ENCODE results near the gene CLSTN3.
"Not testable (repeated sequence)": the region's sequence is repeated elsewhere in the genome, so short reads cannot be mapped to it uniquely, and the experiment has no call there.

The CLSTN3 gene

GRCh38 chr12:7093892-7094291 is 36.3 kb upstream of the CLSTN3 start:
- Histone ChIP-seq H3K4me3 (ENCODE audit: low read length) (no peak overlapping the region), H3K9me3 (ENCODE audit: control insufficient read depth, low read depth, low read length) (no peaks in the 10 kb centered on the region), H3K4me1 (ENCODE audit: control insufficient read depth, low read depth, low read length) (peaks cover 14% of the 10 kb centered on the region), H3K27me3 (ENCODE audit: control insufficient read depth, insufficient read depth, low read length) (no peaks in the 10 kb centered on the region), H3K27ac (ENCODE audit: low read length) (no peak overlapping the region), H3K36me3 (ENCODE audit: control insufficient read depth, low read depth, low read length) (peaks cover 3% of the 10 kb centered on the region), H3K9ac (ENCODE audit: low read length) (no peak overlapping the region)

GRCh38 chr12:7096006-7096932 is 33.9 kb upstream of the CLSTN3 start:
- Histone ChIP-seq H3K36me3 (ENCODE audit: control insufficient read depth, low read depth, low read length) (peaks cover 7% of the 10 kb centered on the region), H3K4me1 (ENCODE audit: control insufficient read depth, low read depth, low read length) (no peaks in the 10 kb centered on the region), H3K9me3 (ENCODE audit: control insufficient read depth, low read depth, low read length) (no peaks in the 10 kb centered on the region), H3K27ac (ENCODE audit: low read length) (no peak overlapping the region), H3K9ac (ENCODE audit: low read length) (no peak overlapping the region), H3K27me3 (ENCODE audit: control insufficient read depth, insufficient read depth, low read length) (no peaks in the 10 kb centered on the region), H3K4me3 (ENCODE audit: low read length) (no peak overlapping the region)

GRCh38 chr12:7096979-7097378 is 33.2 kb upstream of the CLSTN3 start:
- no peaks in the 10 kb centered on the region for H3K27me3 ChIP-seq (ENCODE audit: control insufficient read depth, insufficient read depth, low read length)
- peaks cover 7% of the 10 kb centered on the region for H3K36me3 ChIP-seq (ENCODE audit: control insufficient read depth, low read depth, low read length)
- H3K4me3 ChIP-seq (ENCODE audit: low read length): no peak overlapping the region
- H3K27ac ChIP-seq (ENCODE audit: low read length): no peak overlapping the region
- H3K9ac ChIP-seq (ENCODE audit: low read length): no peak overlapping the region
- H3K9me3 ChIP-seq (ENCODE audit: control insufficient read depth, low read depth, low read length): no peaks in the 10 kb centered on the region
- H3K4me1 ChIP-seq (ENCODE audit: control insufficient read depth, low read depth, low read length): no peaks in the 10 kb centered on the region

GRCh38 chr12:7099290-7099996 is 30.7 kb upstream of the CLSTN3 start:
- Histone ChIP-seq H3K9me3 (ENCODE audit: control insufficient read depth, low read depth, low read length) (no peaks in the 10 kb centered on the region), H3K4me3 (ENCODE audit: low read length) (no peak overlapping the region), H3K27ac (ENCODE audit: low read length) (no peak overlapping the region), H3K27me3 (ENCODE audit: control insufficient read depth, insufficient read depth, low read length) (no peaks in the 10 kb centered on the region), H3K9ac (ENCODE audit: low read length) (no peak overlapping the region), H3K36me3 (ENCODE audit: control insufficient read depth, low read depth, low read length) (peaks cover 7% of the 10 kb centered on the region), H3K4me1 (ENCODE audit: control insufficient read depth, low read depth, low read length) (no peaks in the 10 kb centered on the region)

GRCh38 chr12:7100239-7100638 is 29.9 kb upstream of the CLSTN3 start:
- no peak overlapping the region for H3K9ac ChIP-seq (ENCODE audit: low read length)
- H3K27me3 ChIP-seq (ENCODE audit: control insufficient read depth, insufficient read depth, low read length): no peaks in the 10 kb centered on the region

GRCh38 chr12:7101047-7101693 is 29.0 kb upstream of the CLSTN3 start:
- H3K9me3 ChIP-seq (ENCODE audit: control insufficient read depth, low read depth, low read length): no peaks in the 10 kb centered on the region
- H3K27ac ChIP-seq (ENCODE audit: low read length): no peak overlapping the region
- H3K9ac ChIP-seq (ENCODE audit: low read length): no peak overlapping the region
- H3K27me3 ChIP-seq (ENCODE audit: control insufficient read depth, insufficient read depth, low read length): no peaks in the 10 kb centered on the region
- H3K4me1 ChIP-seq (ENCODE audit: control insufficient read depth, low read depth, low read length): no peaks in the 10 kb centered on the region
- no peak overlapping the region for H3K4me3 ChIP-seq (ENCODE audit: low read length)
- peaks cover 7% of the 10 kb centered on the region for H3K36me3 ChIP-seq (ENCODE audit: control insufficient read depth, low read depth, low read length)

More at GRCh38 chr12:7100239-7100638, 29.9 kb upstream of the CLSTN3 start:
- Histone ChIP-seq H3K36me3 (ENCODE audit: control insufficient read depth, low read depth, low read length) (peaks cover 7% of the 10 kb centered on the region), H3K9me3 (ENCODE audit: control insufficient read depth, low read depth, low read length) (no peaks in the 10 kb centered on the region), H3K27ac (ENCODE audit: low read length) (no peak overlapping the region), H3K4me1 (ENCODE audit: control insufficient read depth, low read depth, low read length) (no peaks in the 10 kb centered on the region), H3K4me3 (ENCODE audit: low read length) (no peak overlapping the region)

GRCh38 chr12:7101694-7102131 is 28.5 kb upstream of the CLSTN3 start:
- no peaks in the 10 kb centered on the region for H3K27me3 ChIP-seq (ENCODE audit: control insufficient read depth, insufficient read depth, low read length)
- no peaks in the 10 kb centered on the region for H3K9me3 ChIP-seq (ENCODE audit: control insufficient read depth, low read depth, low read length)
- no peak overlapping the region for H3K9ac ChIP-seq (ENCODE audit: low read length)
- no peak overlapping the region for H3K4me3 ChIP-seq (ENCODE audit: low read length)
- no peaks in the 10 kb centered on the region for H3K4me1 ChIP-seq (ENCODE audit: control insufficient read depth, low read depth, low read length)
- peaks cover 7% of the 10 kb centered on the region for H3K36me3 ChIP-seq (ENCODE audit: control insufficient read depth, low read depth, low read length)
- no peak overlapping the region for H3K27ac ChIP-seq (ENCODE audit: low read length)

GRCh38 chr12:7102582-7102981 is 27.6 kb upstream of the CLSTN3 start:
- Histone ChIP-seq H3K4me1 (ENCODE audit: control insufficient read depth, low read depth, low read length) (no peaks in the 10 kb centered on the region), H3K36me3 (ENCODE audit: control insufficient read depth, low read depth, low read length) (peaks cover 7% of the 10 kb centered on the region), H3K27ac (ENCODE audit: low read length) (no peak overlapping the region), H3K9ac (ENCODE audit: low read length) (no peak overlapping the region), H3K4me3 (ENCODE audit: low read length) (no peak overlapping the region), H3K27me3 (ENCODE audit: control insufficient read depth, insufficient read depth, low read length) (no peaks in the 10 kb centered on the region), H3K9me3 (ENCODE audit: control insufficient read depth, low read depth, low read length) (no peaks in the 10 kb centered on the region)

- no peak overlapping the region for H3K9ac ChIP-seq (ENCODE audit: low read length)
Observed at GRCh38 chr12:7103837-7104584, 26.2 kb upstream of the CLSTN3 start.

GRCh38 chr12:7106082-7106481 is 24.1 kb upstream of the CLSTN3 start:
- Histone ChIP-seq H3K27me3 (ENCODE audit: control insufficient read depth, insufficient read depth, low read length) (no peaks in the 10 kb centered on the region), H3K4me3 (ENCODE audit: low read length) (no peak overlapping the region), H3K9me3 (ENCODE audit: control insufficient read depth, low read depth, low read length) (no peaks in the 10 kb centered on the region), H3K27ac (ENCODE audit: low read length) (no peak overlapping the region), H3K36me3 (ENCODE audit: control insufficient read depth, low read depth, low read length) (no peaks in the 10 kb centered on the region), H3K9ac (ENCODE audit: low read length) (no peak overlapping the region), H3K4me1 (ENCODE audit: control insufficient read depth, low read depth, low read length) (no peaks in the 10 kb centered on the region)

More at GRCh38 chr12:7103837-7104584, 26.2 kb upstream of the CLSTN3 start:
- no peak overlapping the region for H3K27ac ChIP-seq (ENCODE audit: low read length)
- peaks cover 4% of the 10 kb centered on the region for H3K36me3 ChIP-seq (ENCODE audit: control insufficient read depth, low read depth, low read length)
- no peaks in the 10 kb centered on the region for H3K9me3 ChIP-seq (ENCODE audit: control insufficient read depth, low read depth, low read length)
- no peaks in the 10 kb centered on the region for H3K27me3 ChIP-seq (ENCODE audit: control insufficient read depth, insufficient read depth, low read length)
- no peaks in the 10 kb centered on the region for H3K4me1 ChIP-seq (ENCODE audit: control insufficient read depth, low read depth, low read length)
- H3K4me3 ChIP-seq (ENCODE audit: low read length): no peak overlapping the region

- H3K36me3 ChIP-seq (ENCODE audit: control insufficient read depth, low read depth, low read length); H3K4me3 ChIP-seq (ENCODE audit: low read length); H3K4me1 ChIP-seq (ENCODE audit: control insufficient read depth, low read depth, low read length); H3K9ac ChIP-seq (ENCODE audit: low read length); H3K27me3 ChIP-seq (ENCODE audit: control insufficient read depth, insufficient read depth, low read length); H3K9me3 ChIP-seq (ENCODE audit: control insufficient read depth, low read depth, low read length); H3K27ac ChIP-seq (ENCODE audit: low read length): not testable (repeated sequence)
Observed at GRCh38 chr12:7107181-7107580, 23.0 kb upstream of the CLSTN3 start.
